NCI-H2196 (cell line): Measurements from ENCODE around the gene CCDC38.

ENCODE experiments used
- DNase-seq: peaks from one replicate; lab custom pipeline; 2025; ENCODE audit not compliant: unreplicated experiment; lab: John Stamatoyannopoulos, UW

CCDC38 gene

DNA sequence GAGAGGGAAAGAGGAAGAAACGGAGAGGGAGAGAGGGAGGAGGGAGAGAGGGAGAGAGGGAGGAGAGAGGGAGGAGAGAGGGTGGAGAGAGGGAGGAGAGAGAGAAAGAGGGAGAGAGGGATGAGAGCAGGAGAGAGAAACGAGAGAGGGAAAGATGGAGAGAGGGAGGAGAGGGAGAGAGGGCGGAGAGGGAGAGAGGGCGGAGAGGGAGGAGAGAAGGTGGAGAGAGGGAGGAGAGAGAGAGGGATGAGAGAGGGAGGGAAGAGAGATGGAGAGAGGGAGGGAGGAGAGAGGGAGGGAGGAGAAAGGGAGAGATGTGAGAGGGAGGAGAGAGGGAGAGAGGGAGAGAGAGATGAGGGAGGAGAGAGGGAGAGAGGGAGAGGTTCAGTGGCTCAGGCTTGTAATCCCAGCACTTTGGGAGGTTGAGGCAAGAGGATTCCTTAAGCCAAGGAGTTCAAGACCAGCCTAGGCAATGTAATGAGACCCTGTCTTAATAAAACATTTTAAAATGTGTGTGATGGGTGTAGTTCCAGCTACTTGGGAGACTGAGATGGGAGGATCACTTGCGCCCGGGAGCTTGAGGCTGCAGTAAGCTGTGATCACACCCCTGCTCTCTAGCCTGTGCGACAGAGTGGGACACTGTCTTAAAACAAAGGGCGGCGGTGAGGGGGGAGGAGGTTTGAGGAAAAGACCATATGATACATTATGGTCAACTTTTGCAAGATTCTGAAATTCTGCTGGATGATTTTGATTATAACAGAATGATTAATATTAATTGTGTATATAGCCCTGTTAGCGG lies 105.0 kb downstream of the CCDC38 start:
- DNase-seq: no peak

GRCh38 chr12:95836630-95837239 lies 105.7 kb downstream of the CCDC38 start:
- DNase-seq: peak; percentile 49

DNA sequence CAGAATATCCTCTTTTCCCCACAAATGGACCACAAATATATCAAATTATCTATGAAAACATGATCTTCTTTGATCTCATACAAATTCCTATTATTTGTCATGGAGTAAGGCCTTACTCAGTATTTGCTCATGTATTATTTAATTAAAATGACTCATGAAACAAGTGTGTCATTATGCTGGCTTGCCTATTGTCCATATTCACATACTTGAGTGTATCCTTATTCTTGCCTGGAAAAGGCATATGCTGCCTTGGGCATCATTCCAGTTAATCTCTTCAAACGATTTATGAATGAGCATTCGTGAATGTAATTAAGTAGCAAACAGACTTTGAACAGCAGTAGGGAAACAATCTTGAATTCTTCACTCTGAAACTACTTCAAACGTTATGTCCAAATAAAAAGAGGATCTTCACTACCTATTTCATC lies 106.2 kb downstream of the CCDC38 start:
- peak; percentile 68 for DNase-seq

DNA sequence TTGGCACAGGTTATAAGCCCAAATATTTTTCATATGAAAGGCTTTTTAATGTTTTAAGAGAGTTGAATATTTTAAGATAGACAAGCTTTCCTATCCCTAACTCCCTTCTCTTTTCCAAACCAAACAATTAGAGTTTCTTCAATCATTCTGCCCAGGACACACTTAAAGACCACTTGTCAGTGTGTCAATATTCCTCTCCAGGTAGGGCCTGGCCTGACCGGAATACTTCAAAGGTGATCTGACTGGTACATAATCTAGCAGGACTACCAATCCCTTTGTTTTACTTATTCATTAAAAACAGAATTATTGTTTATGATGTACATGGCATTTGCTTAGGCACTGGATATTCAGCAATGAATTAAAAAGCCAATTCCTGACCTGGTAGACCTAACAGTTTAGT lies 107.8 kb downstream of the CCDC38 start:
- DNase-seq: no peak

- DNase-seq: no peak
Observed at GRCh38 chr12:95830335-95831089, 111.9 kb downstream of the CCDC38 start.

- no peak for DNase-seq
Observed at GRCh38 chr12:95829395-95829794, 113.0 kb downstream of the CCDC38 start.

DNA sequence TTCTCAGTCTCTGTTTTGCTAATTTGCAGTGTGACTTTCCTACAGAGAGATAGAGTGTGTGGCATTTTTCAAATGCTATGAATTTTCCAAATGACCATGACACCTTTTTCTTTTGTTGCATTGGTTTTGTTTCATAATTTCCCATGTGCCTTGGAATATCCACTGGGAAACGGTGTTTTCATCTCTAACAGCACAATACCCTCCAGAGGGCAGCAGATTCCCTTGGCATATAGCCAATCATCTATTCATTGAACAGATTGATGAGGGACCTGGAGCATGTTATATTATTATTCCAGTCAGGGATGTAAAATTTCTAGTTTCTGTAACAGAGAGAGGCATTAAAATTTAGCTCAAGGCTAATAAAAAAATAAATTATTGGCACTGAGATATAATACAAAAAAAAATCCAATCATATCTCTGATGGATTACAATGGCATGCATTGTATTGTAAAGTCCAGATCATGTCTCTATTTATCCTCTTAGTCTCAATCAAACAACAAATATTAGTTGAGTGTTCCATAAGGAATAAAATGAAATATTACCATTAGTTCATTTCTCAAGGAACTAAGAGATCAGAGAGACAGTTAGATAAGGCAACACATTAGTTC lies 122.2 kb downstream of the CCDC38 start:
- DNase-seq: peak; percentile 68
